GM04504 (cell line): ENCODE data around the gene KPNB1.

Experiments used
- DNase-seq: peaks from one replicate; pipeline ENCODE4 v3.0.0-alpha.2; 2012; ENCODE audit warnings: low read depth

The KPNB1 gene

GRCh38 chr17:47711366-47712099 lies 61.8 kb downstream of the KPNB1 start:
- DNase-seq, result no peak

DNA sequence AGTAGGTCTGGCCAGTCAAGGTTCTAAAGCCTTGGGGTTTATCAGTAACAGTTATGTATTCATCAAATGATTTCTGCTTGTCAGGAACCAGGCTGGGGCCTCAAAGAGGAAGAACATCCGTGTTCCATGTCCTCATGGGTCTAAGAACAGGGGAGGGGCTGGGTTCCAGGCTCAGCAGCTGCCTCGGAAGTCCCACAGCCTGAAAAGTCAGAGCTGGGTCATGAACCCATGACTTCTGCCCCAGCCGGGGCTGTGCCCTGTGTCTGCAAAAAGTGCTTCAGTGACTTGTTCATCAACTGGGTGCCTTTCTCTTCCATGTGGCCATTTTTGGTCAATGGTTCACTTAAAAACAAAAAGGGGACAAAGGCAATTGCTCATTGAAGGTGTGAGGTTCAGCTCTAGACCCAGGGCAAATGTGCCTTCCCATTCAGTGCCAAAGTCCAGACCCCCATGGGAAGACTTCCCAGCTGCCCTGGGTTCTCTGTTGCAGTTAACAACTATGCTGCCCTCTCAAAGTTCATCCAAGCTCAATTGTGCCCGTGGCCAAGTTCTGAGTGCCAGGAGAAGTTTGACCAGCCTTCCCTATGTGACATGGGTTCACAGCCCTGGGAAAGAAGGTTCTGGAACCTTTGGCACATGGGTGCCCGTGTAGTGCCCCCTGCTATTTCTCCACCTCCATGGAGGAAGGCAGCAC lies 62.8 kb downstream of the KPNB1 start:
- no peak for DNase-seq

- no peak for DNase-seq
These were observed 64.4 kb downstream of the KPNB1 start for GRCh38 chr17:47713980-47714700.

DNA sequence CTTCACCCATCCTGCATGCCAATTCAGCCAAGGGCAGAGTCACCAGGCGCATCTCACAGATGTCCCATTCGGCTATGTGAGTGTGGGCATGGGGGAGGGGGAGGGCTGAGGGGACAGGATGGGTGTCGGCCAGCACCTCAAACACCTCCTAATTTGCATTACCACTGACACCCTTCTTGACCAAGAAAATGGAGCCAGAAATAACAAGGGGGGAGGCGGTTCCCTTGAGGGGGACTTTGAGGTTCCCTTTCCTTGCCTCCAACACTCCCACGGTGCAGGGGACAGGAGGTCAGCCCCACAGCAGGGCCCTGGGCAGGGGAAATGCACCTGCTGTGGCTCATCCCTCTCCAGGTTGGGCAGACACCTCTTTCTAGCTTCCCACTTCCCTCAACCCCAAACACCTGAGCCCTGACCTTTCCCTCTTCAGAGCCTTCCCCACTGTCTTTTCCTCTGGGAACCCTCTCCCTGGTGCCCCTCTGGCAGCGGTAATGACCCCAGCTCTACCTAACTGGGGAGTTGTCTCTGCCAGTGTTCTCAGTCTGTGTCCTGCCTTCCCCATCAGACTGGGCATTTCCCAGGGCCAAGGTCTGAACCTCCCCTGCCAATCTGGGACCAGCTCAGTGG lies 65.2 kb downstream of the KPNB1 start:
- no peak for DNase-seq

DNA sequence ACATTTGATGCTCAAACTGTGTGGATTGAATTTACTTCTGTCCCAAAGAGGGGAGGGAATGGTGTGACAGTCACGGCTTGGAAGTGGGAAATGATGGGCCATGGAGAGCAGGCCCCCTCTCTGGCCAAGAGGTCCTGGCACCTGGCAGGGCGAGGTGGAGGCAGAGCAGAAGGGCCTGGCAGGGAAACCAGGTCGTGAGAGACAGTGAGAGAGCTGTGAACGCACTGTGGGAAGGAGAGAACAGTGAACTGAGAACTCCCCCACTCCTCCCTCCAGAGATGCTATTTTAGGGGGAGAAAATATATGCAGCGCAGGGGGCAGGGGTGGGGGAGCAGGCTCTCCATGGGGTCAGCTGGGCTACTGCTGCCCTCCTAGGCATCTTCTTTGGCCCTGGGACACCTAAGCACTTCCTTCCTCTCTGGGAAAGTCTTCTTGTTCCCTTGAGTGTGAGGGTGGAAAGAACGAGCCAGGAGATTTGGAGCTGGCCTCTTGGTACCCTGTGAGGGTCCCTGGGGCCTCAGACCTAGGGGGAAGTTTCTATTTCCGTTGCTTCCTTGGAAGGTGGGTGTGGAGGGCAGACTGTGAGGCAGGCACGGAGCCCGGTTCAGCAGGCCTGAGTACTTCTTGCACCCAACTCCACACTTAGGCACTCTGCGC lies 66.1 kb downstream of the KPNB1 start:
- DNase-seq, result no peak

DNA sequence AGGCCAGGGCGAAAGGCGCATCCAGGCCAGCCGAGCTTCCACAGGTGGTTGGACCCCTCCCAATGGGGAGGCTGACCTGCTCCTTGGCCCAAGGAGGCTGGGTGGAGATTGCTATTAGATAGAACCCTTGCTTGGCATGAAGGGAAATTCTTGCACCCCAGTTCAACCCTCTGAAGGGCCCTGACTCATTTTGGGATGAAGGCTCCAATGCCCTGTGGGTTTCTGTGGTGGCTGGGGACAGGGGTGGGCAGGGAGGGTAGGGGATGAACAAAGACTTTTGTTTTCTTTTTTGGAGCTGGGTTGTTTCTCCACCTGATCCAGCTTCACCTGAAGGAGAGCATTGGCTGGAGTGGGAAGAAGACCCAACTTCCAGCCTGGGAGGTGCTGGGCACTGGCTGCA lies 66.7 kb downstream of the KPNB1 start:
- no peak for DNase-seq

- no peak for DNase-seq
These were observed 67.6 kb downstream of the KPNB1 start for GRCh38 chr17:47717261-47717697.

GRCh38 chr17:47717979-47718621 lies 68.4 kb downstream of the KPNB1 start:
- DNase-seq, result no peak

DNA sequence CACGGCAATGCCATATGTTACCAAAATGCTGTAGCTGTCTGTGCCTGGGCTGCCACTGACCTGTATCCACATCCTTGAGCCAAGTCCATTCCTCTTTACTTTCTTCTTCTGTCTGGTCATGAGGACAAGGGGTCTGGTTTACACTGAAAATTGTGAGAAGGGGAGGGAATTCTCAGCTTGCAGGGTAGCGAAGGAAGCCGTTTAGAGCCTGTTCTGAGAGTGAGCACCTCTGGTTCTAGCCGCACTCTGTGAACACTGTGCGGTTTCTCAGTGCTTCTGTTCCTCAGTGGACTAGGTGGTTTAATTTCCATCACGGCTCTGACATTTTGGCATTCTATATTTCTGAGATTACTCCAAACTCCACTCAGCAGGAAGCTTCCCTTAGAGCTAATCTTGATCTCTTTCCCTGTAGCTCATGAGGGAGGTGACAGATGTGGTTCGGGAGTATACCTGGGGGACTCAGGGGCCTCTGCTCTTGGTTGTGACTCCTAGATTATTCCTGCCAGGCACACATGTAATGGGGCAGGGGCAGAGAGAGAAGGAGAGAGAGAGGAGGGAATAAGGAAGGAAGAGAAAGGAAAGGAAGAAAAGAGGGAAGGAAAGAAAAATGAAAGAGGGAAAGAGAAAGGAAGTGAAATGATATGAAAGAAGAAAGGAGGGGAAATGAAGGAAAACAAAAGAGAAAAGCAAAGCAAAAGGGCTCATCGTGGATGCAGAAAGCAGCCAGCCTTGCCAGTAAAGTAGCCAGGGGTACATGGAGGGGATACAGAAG lies 69.1 kb downstream of the KPNB1 start:
- no peak for DNase-seq

DNA sequence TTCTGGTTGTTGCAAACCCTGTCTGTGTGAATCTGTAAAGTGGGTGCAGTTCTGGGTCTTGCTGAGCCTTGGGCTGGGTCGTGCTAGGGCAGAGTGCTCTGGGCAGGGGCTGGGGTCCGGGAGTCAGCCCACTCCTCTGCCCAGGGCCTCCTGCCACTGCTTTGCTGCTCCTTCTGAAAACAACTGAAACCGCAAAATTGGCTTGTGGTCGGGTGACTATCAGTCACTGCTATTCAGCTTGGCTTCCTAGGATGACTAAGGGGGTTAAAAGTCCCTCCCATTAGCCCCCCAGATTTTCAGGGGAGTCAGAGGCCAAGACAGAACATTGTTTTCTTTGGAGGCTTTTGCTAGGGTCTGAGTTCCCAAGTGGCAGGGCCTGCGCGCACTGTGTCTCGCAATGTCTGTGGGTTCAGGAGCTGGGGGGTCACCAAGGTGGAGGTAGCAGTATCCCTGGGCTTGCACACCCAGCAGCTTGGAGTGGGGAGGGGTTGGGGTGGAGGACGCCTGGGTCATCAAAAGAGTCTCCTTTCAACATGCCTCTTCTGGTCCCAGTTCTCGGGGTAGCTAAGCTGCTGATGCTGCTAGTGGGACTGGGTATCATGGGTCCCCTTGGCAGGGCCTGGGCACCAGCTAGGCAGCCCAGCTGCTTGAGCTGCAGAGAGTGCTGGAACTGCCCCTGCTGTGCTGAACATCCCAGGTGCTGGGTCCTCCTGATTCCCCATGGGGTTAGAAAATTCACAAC lies 69.9 kb downstream of the KPNB1 start:
- peak; percentile 40 for DNase-seq

DNA sequence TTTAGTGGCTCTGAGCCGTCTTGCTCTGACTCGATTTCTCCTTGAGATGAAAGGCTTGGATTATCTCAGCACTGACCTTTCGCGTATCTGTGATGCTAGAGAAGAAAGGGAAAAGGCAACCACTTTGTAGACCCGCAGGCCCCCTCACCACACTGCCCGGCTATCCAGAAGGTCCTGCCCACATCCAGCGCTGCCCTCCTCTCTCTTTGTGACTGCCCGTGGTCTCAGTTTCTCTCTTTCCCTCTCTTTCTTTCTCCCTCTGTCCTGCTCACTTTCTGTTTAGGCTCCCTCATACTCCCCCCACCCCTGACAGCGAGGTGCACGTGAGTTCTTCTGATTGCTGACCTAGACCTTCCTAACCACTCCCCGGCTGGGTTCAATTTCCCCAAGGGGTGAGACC lies 70.5 kb downstream of the KPNB1 start:
- DNase-seq, result no peak

DNA sequence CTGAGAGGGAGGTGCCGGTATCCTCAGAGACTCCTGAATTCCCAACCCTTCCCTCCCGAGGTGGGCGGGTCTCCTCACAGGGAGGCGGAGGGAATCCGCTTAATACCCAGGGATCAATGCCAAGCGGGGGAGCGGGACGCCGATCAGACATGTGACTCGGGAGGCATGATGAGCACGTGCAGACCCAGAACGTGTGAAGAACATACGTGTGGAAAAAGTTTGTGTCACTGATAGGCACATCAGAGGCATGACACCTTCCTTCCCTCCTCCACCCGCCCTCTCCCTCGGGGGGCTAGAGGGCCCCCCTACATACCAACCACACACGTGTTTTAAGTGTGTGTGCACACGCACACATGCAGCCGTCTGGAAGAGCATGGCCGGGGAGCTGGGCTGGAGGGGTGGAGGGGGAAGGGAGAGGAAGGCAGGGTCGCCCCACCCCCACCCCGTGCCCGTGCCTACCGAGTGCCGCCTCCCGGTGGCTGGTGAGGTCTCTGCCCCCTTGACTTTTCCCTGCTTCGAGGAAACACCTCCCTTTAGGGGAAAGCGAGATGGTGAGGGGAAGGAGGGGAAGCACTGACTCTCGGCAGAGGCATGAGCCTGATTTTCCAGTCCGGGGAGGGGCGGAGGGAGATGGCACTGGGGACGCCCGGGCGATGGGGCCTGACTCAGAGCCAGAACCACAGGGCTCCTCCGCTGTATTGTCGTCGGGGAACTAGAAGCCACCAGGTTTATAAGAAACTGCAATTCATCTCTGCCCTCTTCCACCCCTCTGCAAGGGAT lies 71.2 kb downstream of the KPNB1 start:
- DNase-seq, result no peak

DNA sequence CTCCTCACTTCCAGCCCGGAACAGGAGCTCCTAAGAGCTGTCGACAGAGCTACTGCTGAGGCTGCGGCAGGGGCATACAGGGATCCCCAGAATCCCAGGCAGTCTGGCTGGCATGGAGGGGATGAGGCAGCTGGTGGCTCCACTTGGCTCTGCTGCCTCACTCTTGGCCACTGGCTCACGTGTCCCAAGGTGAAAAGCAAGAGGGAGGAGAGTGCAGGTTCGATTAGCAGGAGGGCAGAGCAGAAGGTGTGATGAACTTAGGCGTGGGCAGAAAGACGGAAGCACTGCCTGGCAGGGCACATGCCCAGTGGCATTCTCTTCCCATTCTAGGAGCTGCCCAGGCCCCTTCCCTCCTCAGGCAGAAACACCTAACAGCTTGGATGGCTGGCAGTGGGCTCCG lies 72.0 kb downstream of the KPNB1 start:
- no peak for DNase-seq

GRCh38 chr17:47724705-47725104 lies 75.0 kb downstream of the KPNB1 start:
- DNase-seq, result no peak

GRCh38 chr17:47725446-47726111 lies 75.9 kb downstream of the KPNB1 start:
- DNase-seq, result no peak

GRCh38 chr17:47726796-47727703 lies 77.3 kb downstream of the KPNB1 start:
- no peak for DNase-seq

- no peak for DNase-seq
These were observed 78.0 kb downstream of the KPNB1 start for GRCh38 chr17:47727704-47728036.
